ENCODE results near the gene PTPRS.

DNA sequence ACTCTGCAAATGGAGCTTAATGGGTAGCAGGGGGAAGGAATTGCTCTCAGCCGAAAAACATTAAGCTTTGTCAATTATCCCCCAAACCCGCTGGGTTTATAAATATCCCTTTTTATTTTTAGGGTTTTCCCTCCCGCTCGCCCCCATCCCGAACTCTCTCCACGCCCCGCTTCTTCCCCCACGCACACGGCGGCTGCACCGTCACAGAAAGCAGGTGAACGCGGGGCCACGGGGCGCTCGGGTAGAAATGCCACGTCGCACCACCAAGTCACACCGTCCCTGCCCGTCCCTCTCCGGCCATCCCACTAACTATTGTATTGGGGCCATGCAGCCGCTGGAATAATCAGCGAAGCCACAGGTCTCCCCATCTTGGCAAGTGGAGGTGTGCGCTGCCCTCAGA lies 3.5 kb downstream of the PTPRS start:
- TF ChIP-seq POLR2A (IDR thresholded peaks at IDR 0.05; ENCODE audit: low read length) (no peak), GATA1 (IDR thresholded peaks at IDR 0.05; ENCODE audit: low read depth, low read length) (no peak)
